Osteoblast (primary cell): ENCODE data around the gene NUAK2. TPM values are rescaled to one million over a fixed set of nuclear protein-coding genes. Genes with fewer than 3 reads are reported as not detected.

Experiments used
- DNase-seq: peaks from one replicate; pipeline ENCODE4 v3.0.0; 2011; ENCODE audit warnings: low spot score, mixed read lengths; ENCODE audit not compliant: insufficient read length; ENCODE audit errors: missing footprints
- H2AFZ ChIP-seq: 2 replicates; pipeline ENCODE4 v1.6.0; 2011; ENCODE audit warnings: mild to moderate bottlenecking, low read length
- H3K27ac ChIP-seq: 2 replicates; pipeline ENCODE4 v1.5.1; 2011; ENCODE audit warnings: mild to moderate bottlenecking, low read depth, low read length, moderate library complexity
- H3K27me3 ChIP-seq: 2 replicates; pipeline ENCODE4 v1.6.0; 2012; ENCODE audit warnings: mild to moderate bottlenecking, control low read depth, inconsistent platforms, low read length, moderate library complexity; ENCODE audit not compliant: insufficient read depth
- H3K36me3 ChIP-seq: 2 replicates; pipeline ENCODE4 v1.5.1; 2011; ENCODE audit warnings: mild to moderate bottlenecking, low read length, control low read depth, moderate library complexity; ENCODE audit not compliant: insufficient read depth
- H3K4me1 ChIP-seq: 2 replicates; pipeline ENCODE4 v1.5.1; 2011; ENCODE audit warnings: mild to moderate bottlenecking, low read length, control low read depth, moderate library complexity; ENCODE audit not compliant: insufficient read depth
- H3K4me2 ChIP-seq: 2 replicates; pipeline ENCODE4 v1.6.0; 2011; ENCODE audit warnings: mild to moderate bottlenecking, low read length; ENCODE audit not compliant: insufficient read depth
- H3K4me3 ChIP-seq: fragments of 200-600 bp; sonication (generic); 3 replicates; pipeline ENCODE4 v1.5.1; 2012; ENCODE audit warnings: mild to moderate bottlenecking, low read length, inconsistent platforms; ENCODE audit not compliant: insufficient read depth
- H3K79me2 ChIP-seq: 2 replicates; pipeline ENCODE4 v1.6.0; 2012; ENCODE audit warnings: mild to moderate bottlenecking, low read length, control low read depth, inconsistent platforms; ENCODE audit not compliant: insufficient read depth
- H3K9me3 ChIP-seq: 2 replicates; pipeline ENCODE4 v1.5.1; 2011; ENCODE audit warnings: low read depth, low read length, control low read depth
- H4K20me1 ChIP-seq: 2 replicates; pipeline ENCODE4 v1.6.0; 2012; ENCODE audit warnings: mild to moderate bottlenecking, low read length, control low read depth; ENCODE audit not compliant: insufficient read depth
- CTCF ChIP-seq: IDR thresholded peaks from 2 replicates; pipeline ENCODE4 v1.5.1; 2011; ENCODE audit warnings: mild to moderate bottlenecking, low read depth, low read length, moderate library complexity; ENCODE audit errors: extremely low read depth
- total RNA-seq: library from RNA; depleted of rRNA; stranded (reverse); fragments of >200 nt; gene quantifications from 2 replicates; pipeline ENCODE4 v1.2.3, GENCODE V29; 2012

Gene NUAK2
- total RNA-seq, 1 donor = 3.6 TPM

DNA sequence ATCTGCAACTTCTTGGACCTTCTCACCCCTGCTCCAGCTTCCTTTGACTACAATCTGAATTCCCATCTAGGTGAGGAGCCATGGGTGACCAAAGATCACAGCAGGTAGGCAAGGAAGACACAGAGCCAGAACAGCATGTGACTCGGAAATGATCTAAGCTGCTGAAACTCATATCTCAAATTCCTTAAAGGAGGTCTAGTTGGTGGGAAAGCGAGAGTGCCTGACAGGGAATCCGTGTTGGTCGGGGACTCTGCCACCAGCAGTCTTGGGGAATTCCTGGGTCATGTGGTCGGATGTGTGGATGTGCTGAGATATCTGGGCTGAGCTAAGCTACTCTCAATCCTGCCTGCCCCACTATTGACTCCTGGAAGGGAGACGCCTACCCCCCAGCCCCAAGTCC, 3.2 kb upstream of the NUAK2 start:
- peaks cover 17% of the 10 kb centered on the region for H3K27me3 ChIP-seq
- H3K9me3 ChIP-seq = no peaks in the 10 kb centered on the region
- peaks cover 2% of the 10 kb centered on the region for H4K20me1 ChIP-seq
- no peak overlapping the region for H3K4me3 ChIP-seq
- no peak for TF ChIP-seq CTCF
- no peaks in the 10 kb centered on the region for H3K36me3 ChIP-seq
- DNase-seq = no peak
- no peak overlapping the region for H3K4me2 ChIP-seq
- peaks cover 17% of the 10 kb centered on the region for H3K79me2 ChIP-seq
- H3K27ac ChIP-seq = no peak overlapping the region
- H2AFZ ChIP-seq = no peak overlapping the region
- peaks cover 19% of the 10 kb centered on the region for H3K4me1 ChIP-seq

DNA sequence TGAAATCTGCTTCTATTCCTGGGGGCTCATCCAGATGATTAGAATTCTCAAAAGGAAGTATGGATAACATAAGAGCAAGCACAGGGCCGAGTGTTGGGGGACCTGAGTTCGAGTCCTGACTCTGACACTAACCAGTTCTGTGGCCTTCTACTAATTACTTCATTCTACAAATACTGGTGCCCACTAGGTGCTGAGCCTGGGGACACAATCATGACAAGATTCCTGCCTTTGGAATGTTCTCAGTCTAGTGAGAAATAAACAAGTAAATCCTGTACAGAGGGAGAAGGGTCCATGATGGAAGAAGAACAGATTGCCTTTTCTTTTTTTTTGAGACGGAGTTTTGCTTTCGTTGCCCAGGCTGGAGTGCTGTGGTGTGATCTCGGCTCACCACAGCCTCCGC, 2.2 kb upstream of the NUAK2 start:
- no peak overlapping the region for H2AFZ ChIP-seq
- H3K27ac ChIP-seq = no peak overlapping the region
- H3K36me3 ChIP-seq = no peaks in the 10 kb centered on the region
- no peak for TF ChIP-seq CTCF
- peaks cover 29% of the 10 kb centered on the region for H3K4me1 ChIP-seq
- H3K4me3 ChIP-seq = no peak overlapping the region
- no peak overlapping the region for H3K4me2 ChIP-seq
- H3K9me3 ChIP-seq = no peaks in the 10 kb centered on the region
- peaks cover 27% of the 10 kb centered on the region for H3K79me2 ChIP-seq
- peaks cover 10% of the 10 kb centered on the region for H4K20me1 ChIP-seq
- peaks cover 7% of the 10 kb centered on the region for H3K27me3 ChIP-seq
- DNase-seq = no peak

DNA sequence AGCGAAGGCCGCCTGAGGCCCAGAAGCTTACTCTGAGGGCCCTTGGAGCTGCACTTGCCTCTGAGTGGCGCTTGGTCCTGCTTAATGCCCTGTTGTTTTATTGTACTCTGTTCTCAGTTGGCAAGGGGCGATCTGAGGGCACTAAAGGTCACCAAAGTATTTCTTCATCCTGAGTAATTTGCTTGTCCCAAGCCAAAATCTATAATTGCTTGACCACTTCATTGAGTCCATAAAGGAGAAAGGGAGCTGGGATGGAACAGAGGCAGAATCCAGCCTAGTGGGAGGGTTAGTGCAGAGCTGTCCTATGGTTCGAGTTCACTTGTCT, 376 bp upstream of the NUAK2 start:
- H3K4me1 ChIP-seq = peaks cover 47% of the 10 kb centered on the region
- peak overlapping the region; percentile 92 for H3K4me3 ChIP-seq
- H2AFZ ChIP-seq = no peak overlapping the region
- no peak for DNase-seq
- no peak for TF ChIP-seq CTCF
- no peaks in the 10 kb centered on the region for H3K36me3 ChIP-seq
- H3K4me2 ChIP-seq = peak overlapping the region; percentile 80
- no peaks in the 10 kb centered on the region for H3K9me3 ChIP-seq
- H3K27ac ChIP-seq = no peak overlapping the region
- H3K27me3 ChIP-seq = no peaks in the 10 kb centered on the region
- peaks cover 45% of the 10 kb centered on the region for H3K79me2 ChIP-seq
- H4K20me1 ChIP-seq = peaks cover 26% of the 10 kb centered on the region

DNA sequence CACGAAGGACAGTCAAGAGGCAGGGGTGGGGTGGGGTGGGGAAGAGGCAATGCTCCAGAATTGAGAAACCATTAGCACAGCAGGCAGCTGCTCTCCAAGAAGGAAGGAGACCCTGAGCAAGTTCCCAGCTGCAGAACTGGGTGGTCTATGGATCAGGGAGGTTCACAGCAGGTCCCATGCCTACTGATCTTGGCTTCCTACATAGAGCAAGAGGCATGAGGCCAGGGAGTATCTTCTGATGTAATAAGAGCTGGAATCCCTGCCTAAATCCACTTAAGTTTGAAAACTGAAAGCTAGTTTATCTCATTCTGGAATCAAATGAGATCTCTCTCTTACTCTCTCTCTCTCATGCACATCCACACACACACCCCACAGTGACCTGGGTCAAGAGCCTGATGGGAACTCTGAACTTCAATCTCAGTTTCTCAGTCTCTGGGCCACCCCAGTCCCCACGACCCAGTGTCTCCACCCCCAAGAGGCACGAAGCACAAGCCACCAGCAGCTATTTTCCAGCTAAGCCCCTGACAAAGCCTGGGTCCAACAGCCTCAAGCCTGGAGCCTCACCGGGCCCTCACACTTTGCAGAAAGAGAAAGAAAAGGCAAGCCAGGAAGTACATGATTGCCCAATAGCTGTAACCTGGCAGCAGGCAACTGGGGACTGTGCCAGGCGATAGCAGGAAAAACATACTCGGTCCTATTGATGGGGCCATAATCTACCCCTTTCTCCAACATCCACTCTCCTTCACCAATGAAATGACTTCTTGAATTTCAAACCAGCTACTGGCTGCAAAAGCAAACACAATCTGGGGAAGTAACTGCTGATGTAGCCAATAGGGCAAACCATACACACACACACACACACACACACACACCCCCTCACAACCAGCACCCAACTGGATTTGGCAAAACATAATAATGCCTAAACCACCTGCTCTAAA, 2.2 kb downstream of the NUAK2 start:
- Histone ChIP-seq H2AFZ (peak overlapping the region; percentile 35), H3K4me1 (peaks cover 52% of the 10 kb centered on the region), H3K9me3 (no peaks in the 10 kb centered on the region), H3K36me3 (no peaks in the 10 kb centered on the region), H3K4me2 (peak overlapping the region; percentile 80), H4K20me1 (peaks cover 38% of the 10 kb centered on the region), H3K79me2 (peaks cover 71% of the 10 kb centered on the region), H3K27me3 (no peaks in the 10 kb centered on the region), H3K27ac (peak overlapping the region; percentile 58), H3K4me3 (peak overlapping the region; percentile 92)
- TF ChIP-seq CTCF = no peak
- peak; percentile 77 for DNase-seq
